ENCODE results near the gene FCRL5. TPM values are rescaled to one million over a fixed set of nuclear protein-coding genes. Genes with fewer than 3 reads are reported as not detected.

FCRL5 gene
- total and polyA plus RNA-seq, 4 experiments from 2014 or later: 0.28 TPM; not detected in 3

GRCh38 chr1:157469300-157469699, 83.0 kb downstream of the FCRL5 start:
- no peak for DNase-seq
- peaks cover 4 to 9% of the 10 kb centered on the region in 2 donors for H3K27me3 Mint-ChIP-seq
- no peak overlapping the region for H3K4me3 Mint-ChIP-seq
- Histone ChIP-seq H3K27ac (ENCODE audit: low read depth, low read length) (no peak overlapping the region), H3K9me3 (ENCODE audit: control insufficient read depth in 1 of 2, low read length in 2 of 2) (no peaks in the 10 kb centered on the region), H3K4me3 (ENCODE audit: low read length in 2 of 2) (no peak overlapping the region), H3K4me1 (ENCODE audit: insufficient read depth, low read length) (no peaks in the 10 kb centered on the region), H3K36me3 (ENCODE audit: insufficient read depth, low read length) (no peaks in the 10 kb centered on the region), H3K27me3 (ENCODE audit: insufficient read depth, low read length) (no peaks in the 10 kb centered on the region)
- H3K9me3 Mint-ChIP-seq: no peaks in the 10 kb centered on the region
- H3K36me3 Mint-ChIP-seq: no peaks in the 10 kb centered on the region
- POLR2A ChIA-PET (ENCODE audit: partially characterized antibody): no interaction called here
- intact Hi-C loops (cut with micrococcal nuclease): no loop called here
- no peaks in the 10 kb centered on the region for H3K4me1 Mint-ChIP-seq
- no peak overlapping the region for H3K27ac Mint-ChIP-seq
- CTCF ChIA-PET (ENCODE audit: partially characterized antibody): no interaction called here

GRCh38 chr1:157466011-157466410, 86.3 kb downstream of the FCRL5 start:
- Histone ChIP-seq H3K4me1 (ENCODE audit: insufficient read depth, low read length) (no peaks in the 10 kb centered on the region), H3K9me3 (ENCODE audit: control insufficient read depth in 1 of 2, low read length in 2 of 2) (no peaks in the 10 kb centered on the region), H3K36me3 (ENCODE audit: insufficient read depth, low read length) (no peaks in the 10 kb centered on the region), H3K27ac (ENCODE audit: low read depth, low read length) (no peak overlapping the region), H3K4me3 (ENCODE audit: low read length in 2 of 2) (no peak overlapping the region), H3K27me3 (ENCODE audit: insufficient read depth, low read length) (no peaks in the 10 kb centered on the region)
- Mint-ChIP-seq H3K4me1 (no peaks in the 10 kb centered on the region), H3K4me3 (no peak overlapping the region), H3K9me3 (no peaks in the 10 kb centered on the region), H3K36me3 (no peaks in the 10 kb centered on the region), H3K27ac (no peak overlapping the region), H3K27me3 (peaks cover 0 to 11% of the 10 kb centered on the region in 2 donors)
- ChIA-PET POLR2A (ENCODE audit: partially characterized antibody) (no interaction called here), CTCF (ENCODE audit: partially characterized antibody) (no interaction called here)
- intact Hi-C loops (cut with micrococcal nuclease): no loop called here
- DNase-seq: no peak

Other genes with a start within 250 kb of the FCRL5 start
- not detected for gene FCRL4, start 45.6 kb upstream of the FCRL5 start, total RNA-seq
- not detected for gene FCRL4, start 45.6 kb upstream of the FCRL5 start, polyA plus RNA-seq
- gene FCRL3, start 148.3 kb upstream of the FCRL5 start, total RNA-seq: 1 to 10 TPM; 4.5 to 6.1 TPM
- gene FCRL3, start 148.3 kb upstream of the FCRL5 start, polyA plus RNA-seq: 1 to 10 TPM in 1 of 2 donors, under 1 TPM in 1; 0.56 to 2.6 TPM
- gene FCRL2, start 224.6 kb upstream of the FCRL5 start, total RNA-seq: not detected
- gene FCRL2, start 224.6 kb upstream of the FCRL5 start, polyA plus RNA-seq: under 1 TPM in 1 of 2 donors, not detected in 1; 0.40 TPM